NCI-H1417 (cell line): ENCODE results near the gene PCDH9.
"Not testable (repeated sequence)": the region's sequence is repeated elsewhere in the genome, so short reads cannot be mapped to it uniquely, and the experiment has no call there.

Experiments used
- DNase-seq, 3 experiments: peaks; one replicate each; lab custom pipeline; 2025; lab: John Stamatoyannopoulos, UW

Gene PCDH9

DNA sequence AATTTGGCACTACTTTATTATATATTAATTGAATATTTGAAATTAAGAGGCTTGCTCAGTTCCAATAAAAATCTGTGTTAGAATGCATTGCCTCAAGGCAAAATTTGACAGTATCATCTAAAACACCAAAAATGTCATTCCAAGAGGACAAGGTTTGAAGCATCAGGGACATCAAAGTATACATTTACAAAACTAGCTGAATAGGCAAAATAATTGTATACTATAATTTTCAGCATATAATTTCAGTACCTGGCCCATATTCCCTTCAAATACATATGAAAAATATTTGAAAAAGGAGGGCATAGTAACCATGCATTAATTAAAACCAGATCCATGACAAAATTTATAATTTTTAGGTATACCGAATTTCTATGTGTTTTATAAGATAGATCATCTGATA, 963.8 kb downstream of the PCDH9 start:
- no peak for DNase-seq

DNA sequence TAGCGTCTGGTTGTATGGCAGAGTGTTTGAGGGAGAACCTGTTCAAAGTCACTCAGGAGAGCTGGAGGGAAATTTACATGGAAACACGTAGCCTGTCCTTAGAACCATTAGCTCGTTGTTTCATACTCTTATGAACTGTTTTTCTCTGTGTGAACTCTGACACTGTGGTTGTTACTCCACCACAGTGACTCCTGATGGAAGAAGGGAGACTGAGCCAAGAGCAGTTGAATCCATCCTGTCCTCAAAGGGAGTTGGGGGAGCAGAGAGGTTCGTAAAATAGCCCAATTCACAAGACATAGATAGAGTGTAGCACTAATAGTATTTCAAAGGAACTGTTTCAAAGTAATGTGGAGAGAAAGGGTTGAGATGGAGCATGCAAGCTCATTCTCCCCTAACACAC, 964.8 kb downstream of the PCDH9 start:
- DNase-seq: peak in 1 of 3 experiments; percentile 39

DNA sequence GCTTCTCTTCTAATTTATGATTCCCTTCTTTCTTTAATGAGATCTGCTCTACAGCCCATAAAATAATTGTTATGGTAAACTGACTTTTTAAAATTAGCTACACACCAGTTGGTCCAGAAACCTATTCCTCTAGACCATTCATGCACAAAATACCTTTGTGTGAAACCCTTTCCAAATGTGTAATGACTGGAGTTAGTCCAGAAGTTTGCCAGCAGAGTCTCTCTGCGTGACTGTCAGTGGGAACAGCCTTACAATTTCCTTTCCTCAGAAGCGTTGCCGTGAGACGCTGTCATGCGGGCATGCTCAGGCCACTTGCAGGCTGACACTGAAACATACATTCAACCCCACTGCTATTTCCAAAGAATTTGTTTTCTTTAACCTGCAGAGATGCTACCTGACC, 965.2 kb downstream of the PCDH9 start:
- peak in 1 of 3 experiments; percentile 39 for DNase-seq

DNA sequence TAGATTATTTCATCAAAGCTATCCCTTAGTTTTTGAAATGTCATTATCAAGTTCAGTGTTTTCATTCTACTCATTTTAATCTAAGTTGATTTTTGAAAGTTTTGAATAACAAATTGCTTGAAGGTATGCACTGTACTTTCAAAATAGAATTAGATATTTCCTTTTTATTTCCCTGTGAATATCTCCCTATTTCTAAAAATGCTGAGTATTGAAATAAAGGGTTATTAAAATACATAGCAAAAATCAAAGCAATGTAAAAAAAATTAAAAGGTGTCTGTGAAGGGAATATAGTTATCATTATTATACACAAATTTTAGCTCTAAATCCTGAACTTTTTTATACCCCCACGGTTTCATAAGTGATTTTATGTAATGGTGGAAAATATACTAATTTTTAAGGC, 967.8 kb downstream of the PCDH9 start:
- no peak for DNase-seq

DNA sequence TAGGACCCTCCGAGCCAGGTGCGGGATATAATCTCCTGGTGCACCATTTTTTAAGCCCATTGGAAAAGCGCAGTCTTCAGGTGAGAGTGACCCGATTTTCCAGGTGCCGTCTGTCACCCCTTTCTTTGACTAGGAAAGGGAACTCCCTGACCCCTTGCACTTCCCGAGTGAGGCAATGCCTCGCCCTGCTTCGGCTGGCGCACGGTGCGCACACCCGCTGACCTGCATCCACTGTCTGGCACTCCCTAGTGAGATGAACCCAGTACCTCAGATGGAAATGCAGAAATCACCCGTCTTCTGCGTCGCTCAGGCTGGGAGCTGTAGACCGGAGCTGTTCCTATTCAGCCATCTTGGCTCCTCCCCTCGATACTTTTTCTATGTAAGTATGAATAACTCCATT, 970.7 kb downstream of the PCDH9 start:
- not testable (repeated sequence) for DNase-seq
